Measurements from ENCODE around the gene PADI3.

DNA sequence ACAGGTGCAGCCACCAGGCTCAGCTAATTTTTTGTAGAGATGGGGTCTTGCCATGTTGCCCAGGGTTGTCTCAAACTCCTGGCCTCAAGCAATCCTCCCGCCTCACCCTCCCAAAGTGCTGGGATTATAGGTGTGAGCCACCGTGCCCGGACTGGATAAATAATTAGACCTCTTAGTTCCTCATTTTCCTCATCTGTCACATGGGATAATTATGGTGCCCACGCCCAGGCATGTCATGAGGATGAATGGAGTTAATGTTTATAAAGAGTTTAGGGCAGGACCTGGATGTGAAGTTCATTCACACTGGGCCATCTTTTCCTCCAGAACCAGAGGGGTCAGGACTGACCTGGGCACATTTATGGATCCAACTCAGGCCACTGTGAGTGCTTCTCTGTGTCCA lies 23.7 kb downstream of the PADI3 start:
- TF ChIP-seq, protein P1, sequence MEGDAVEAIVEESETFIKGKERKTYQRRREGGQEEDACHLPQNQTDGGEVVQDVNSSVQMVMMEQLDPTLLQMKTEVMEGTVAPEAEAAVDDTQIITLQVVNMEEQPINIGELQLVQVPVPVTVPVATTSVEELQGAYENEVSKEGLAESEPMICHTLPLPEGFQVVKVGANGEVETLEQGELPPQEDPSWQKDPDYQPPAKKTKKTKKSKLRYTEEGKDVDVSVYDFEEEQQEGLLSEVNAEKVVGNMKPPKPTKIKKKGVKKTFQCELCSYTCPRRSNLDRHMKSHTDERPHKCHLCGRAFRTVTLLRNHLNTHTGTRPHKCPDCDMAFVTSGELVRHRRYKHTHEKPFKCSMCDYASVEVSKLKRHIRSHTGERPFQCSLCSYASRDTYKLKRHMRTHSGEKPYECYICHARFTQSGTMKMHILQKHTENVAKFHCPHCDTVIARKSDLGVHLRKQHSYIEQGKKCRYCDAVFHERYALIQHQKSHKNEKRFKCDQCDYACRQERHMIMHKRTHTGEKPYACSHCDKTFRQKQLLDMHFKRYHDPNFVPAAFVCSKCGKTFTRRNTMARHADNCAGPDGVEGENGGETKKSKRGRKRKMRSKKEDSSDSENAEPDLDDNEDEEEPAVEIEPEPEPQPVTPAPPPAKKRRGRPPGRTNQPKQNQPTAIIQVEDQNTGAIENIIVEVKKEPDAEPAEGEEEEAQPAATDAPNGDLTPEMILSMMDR (IDR thresholded peaks at IDR 0.05): no peak
- no peak for TF ChIP-seq POLR2A (IDR thresholded peaks at IDR 0.05)

Measured in adrenal gland (tissue), 5 donors.